Upper lobe of left lung (tissue), 4 donors: Measurements from ENCODE around the gene AGAP1.

ENCODE experiments used
- EP300 ChIP-seq, 4 donors: sonication (generic); formaldehyde crosslinking; IDR thresholded peaks; one replicate each; pipeline ENCODE4 v1.5.1; 2017; ENCODE audit warnings: antibody characterized with exemption in 4 of 4, control low read depth in 2 of 4
- POLR2A ChIP-seq, 4 donors: fragments of 450-650 bp; IDR thresholded peaks; one replicate each; pipeline ENCODE4 v1.5.1; 2016 to 2017; ENCODE audit warnings: antibody characterized with exemption in 4 of 4, mild to moderate bottlenecking in 2 of 4
- POLR2AphosphoS5 ChIP-seq, 2 donors: sonication (generic); formaldehyde crosslinking; IDR thresholded peaks; one replicate each; pipeline ENCODE4 v1.5.1; 2017; ENCODE audit warnings: antibody characterized with exemption in 2 of 2
- TF ChIP-seq, protein P1 (sequence below), 6 experiments: fragments of 450-650 bp in 4 of 6; fragments of 200-600 bp in 2 of 6; sonication (generic) in 2 of 6; IDR thresholded peaks; one replicate each; pipeline ENCODE4 v1.5.1; 2016 to 2019; ENCODE audit warnings: antibody characterized with exemption in 6 of 6

DNA sequence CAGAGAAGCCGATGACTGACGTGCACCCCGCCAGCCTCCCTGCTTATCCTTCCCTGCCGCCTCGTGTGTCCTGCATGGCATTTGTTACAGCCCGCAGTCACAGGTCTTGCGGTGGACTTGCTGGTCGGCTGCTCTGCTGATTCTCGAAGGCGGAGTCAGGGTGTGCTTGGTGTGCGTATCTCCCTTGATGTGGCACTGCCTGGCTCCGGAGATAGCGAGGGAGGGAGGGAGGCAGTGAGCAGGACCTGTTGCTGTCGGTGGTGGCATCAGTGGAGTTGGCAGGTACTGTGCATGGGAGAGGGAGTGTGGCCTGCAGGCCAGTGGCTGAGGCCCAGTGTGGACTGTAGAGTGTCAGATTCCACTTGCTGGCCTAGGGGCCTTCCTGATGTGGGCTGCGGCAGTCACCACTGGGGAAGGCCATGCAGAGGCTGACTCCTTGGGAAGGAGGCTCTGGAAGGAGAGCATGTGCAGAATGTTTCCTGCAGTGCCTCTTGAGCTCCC is 198.9 kb downstream of the AGAP1 start:
- TF ChIP-seq, protein P1, sequence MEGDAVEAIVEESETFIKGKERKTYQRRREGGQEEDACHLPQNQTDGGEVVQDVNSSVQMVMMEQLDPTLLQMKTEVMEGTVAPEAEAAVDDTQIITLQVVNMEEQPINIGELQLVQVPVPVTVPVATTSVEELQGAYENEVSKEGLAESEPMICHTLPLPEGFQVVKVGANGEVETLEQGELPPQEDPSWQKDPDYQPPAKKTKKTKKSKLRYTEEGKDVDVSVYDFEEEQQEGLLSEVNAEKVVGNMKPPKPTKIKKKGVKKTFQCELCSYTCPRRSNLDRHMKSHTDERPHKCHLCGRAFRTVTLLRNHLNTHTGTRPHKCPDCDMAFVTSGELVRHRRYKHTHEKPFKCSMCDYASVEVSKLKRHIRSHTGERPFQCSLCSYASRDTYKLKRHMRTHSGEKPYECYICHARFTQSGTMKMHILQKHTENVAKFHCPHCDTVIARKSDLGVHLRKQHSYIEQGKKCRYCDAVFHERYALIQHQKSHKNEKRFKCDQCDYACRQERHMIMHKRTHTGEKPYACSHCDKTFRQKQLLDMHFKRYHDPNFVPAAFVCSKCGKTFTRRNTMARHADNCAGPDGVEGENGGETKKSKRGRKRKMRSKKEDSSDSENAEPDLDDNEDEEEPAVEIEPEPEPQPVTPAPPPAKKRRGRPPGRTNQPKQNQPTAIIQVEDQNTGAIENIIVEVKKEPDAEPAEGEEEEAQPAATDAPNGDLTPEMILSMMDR (IDR thresholded peaks at IDR 0.05) = no peak
- TF ChIP-seq POLR2A (IDR thresholded peaks at IDR 0.05) (no peak), POLR2AphosphoS5 (IDR thresholded peaks at IDR 0.05) (no peak), EP300 (IDR thresholded peaks at IDR 0.05) (no peak)
